HG02884 (cell line): ENCODE results near the gene ARL2BP.
"Not testable (repeated sequence)": the region's sequence is repeated elsewhere in the genome, so short reads cannot be mapped to it uniquely, and the experiment has no call there.

Experiments used
- ATAC-seq: cut with Tn5 transposase; IDR thresholded peaks from one replicate; pipeline ENCODE4 v1.9.1; 2021; ENCODE audit warnings: mild to moderate bottlenecking, moderate library complexity; ENCODE audit not compliant: unreplicated experiment

The ARL2BP gene

DNA sequence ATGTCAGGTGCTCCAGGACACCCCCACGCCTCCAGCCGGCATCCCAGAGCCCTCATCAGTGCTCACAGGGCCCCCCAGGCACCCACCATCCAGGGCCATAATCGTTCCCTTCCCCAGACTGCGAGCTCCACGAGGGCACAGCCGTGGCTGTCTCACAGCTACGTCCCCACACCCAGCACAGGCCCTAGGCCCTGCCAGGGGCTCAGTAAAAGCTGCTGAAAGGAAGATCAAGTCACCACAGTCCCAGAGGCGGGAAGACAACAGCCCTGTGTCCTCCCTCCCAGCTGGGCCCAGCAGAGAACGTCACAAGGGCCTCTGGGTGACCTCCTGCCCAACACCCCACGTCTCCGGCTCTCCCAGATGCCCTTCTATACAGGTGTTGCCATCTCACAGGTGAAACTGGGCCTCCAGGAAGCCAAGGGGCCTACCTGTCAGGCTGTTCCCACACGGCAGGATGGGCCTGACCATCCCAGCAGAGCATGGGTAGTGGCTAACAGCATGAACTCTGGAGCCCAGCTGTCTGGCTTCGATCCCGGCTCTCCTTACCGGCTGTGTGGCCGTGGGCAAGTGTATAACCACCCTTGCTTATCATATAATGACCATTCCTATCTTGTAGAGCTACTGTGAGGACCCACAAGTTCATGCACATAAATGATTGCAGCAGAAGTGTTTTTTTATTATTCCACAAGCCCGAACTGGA, 17.9 kb downstream of the ARL2BP start:
- no peak for ATAC-seq

DNA sequence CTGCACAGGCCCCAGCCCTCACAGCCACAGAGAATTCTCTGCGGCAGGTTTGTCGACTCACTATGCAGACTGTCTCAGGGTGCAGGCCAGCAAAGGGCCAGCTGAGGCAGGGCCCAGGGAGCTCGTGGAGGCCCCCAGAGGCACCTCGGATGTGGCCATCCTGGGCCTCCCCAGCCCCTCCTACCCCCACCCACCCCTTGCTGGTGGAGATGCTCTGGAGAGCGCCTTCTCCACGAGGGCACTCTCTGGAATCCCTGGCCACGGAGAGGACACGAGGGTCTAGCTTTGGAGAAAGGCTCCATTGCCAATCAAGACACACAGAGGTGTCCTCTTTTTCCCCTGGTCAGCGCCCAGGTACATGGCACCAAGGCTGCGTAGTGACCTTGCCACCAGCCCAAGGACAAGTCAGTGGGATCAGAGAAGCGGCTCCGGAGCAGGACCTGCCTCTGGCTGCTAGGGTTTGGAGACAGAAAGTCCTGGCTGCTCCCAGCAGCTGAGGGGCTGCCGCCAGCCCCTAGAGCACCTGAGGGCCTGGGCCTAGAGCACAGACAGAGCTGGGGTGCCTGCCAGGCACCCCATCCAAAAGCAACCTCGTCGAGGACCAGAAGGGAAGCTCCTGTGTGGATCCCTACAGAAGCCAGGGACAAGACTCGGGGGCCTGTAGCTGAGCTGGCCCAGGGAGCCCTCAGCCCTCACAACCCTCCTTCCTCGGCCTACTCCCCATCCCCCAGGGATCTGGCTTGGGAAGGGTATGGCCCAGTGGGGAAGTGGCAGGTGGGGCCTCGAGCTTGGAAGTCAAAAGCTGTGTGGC, 18.7 kb downstream of the ARL2BP start:
- ATAC-seq = no peak

DNA sequence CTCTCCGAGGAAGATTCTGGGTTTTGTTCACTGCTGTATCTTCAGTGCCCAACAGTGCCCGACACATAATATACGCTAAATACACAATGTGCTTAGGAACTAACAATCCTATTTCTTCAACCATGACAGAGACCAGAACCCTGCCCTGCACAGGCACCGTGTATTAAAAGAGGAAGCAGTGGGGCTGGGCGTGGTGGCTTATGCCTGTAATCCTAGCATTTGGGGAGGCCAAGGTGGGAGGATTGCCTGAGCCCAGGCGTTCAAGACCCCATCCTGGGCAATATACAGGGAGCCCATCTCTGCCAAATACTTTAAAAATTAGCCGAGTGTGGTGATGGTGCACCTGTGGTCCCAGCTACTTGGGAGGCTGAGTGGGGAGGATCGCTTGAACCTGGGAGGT, 19.3 kb downstream of the ARL2BP start:
- no peak for ATAC-seq

DNA sequence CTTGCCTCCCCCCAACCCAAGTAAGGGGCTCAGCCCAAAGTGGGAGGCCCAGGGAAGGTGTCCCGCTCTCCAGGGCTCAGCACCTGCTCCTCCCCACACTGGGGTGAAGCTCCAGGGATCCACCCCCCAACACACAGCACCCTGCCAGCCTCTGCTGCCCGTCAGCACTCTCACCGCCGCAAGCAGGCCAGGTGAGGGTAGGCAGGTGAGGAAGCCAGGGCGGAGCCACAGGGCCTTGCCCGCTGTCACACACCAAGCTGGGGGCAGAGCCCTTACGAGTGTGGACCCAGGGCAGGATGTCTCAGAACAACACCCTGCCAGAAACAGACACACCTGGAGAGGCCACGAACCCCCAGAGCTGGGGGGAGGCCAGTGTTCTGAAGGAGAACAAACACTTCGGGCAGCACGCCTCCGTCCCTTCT, 19.9 kb downstream of the ARL2BP start:
- ATAC-seq = no peak

DNA sequence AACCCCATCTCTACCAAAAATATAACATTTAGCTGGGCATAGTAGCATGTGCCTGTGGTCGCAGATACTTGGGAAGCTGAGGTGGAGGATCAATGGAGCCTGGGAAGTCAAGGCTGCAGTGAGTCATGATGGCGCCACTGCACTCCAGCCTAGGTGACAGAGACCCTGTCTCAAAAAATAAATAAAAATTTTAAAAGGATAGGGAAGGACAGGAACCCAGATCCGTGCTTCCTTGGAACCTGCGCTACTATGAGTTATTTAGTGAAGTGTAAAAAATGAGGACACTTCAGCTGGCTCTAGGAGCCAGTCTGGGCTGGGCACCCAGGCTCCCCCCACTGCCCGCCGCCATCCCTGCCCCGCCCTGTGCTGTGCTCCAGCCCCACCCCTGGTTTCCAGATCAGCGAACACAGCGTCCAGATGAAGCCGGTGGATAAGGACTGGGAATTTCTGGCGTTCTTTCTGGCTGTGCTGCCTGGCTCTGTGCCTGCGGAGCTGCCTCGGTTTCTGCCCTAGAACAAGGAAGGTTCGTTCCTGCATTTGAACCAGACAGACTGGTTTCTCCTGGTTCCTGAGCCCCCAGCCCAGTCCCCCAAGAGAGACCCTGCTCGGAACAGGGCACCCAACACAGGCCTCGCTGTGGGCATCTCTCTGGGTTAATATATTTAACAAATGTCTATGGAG, 20.9 kb downstream of the ARL2BP start:
- no peak for ATAC-seq

DNA sequence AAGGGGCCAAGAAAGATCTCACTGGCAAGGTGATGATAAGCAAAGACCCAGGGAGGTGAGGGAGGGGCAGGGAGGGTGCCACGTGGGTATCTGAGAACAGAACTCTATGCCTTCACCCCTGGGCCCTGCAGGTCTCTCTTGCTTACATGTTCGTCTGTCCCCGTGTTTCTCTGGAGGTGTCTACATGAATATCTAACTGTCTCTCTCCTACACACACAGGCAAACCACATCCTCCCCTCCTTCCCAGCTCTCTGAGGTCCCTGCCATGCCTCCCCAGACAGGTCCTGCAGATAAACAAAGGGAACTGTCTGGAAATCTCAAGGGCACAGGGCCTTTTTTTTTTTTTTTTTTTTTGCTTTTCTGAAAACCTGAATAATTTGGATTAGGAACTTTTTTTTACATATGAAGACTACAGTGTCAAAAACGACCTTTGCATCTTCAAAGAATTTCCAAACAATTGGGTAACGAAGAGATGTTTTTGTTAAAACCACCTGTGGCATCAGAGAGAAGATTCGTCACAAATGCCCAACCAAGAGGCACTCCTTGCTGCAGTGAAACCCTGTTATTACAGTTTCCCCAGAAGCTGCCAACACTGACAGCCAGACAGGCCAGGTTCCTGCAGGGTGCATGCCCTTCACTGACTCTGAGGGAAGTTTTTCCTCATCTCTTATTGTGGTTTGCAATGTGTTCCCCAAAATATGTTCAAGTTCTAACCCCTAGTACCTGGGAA, 21.6 kb downstream of the ARL2BP start:
- ATAC-seq = no peak

DNA sequence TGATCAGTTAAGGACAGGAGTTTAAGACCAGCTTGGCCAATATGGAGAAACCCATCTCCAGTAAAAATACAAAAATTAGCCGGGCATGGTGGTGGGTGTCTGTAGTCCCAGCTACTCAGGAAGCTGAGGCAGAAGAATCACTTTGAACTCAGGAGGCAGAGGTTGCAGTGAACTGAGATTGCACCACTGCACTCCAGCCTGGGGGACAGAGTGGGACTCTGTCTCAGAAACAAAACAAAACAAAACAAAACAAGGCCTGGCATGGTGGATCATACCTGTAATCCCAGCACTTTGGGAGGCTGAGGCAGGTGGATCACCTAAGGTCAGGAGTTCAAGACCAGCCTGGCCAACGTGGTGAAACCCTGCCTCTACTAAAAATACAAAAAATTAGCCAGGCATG, 22.3 kb downstream of the ARL2BP start:
- not testable (repeated sequence) for ATAC-seq

DNA sequence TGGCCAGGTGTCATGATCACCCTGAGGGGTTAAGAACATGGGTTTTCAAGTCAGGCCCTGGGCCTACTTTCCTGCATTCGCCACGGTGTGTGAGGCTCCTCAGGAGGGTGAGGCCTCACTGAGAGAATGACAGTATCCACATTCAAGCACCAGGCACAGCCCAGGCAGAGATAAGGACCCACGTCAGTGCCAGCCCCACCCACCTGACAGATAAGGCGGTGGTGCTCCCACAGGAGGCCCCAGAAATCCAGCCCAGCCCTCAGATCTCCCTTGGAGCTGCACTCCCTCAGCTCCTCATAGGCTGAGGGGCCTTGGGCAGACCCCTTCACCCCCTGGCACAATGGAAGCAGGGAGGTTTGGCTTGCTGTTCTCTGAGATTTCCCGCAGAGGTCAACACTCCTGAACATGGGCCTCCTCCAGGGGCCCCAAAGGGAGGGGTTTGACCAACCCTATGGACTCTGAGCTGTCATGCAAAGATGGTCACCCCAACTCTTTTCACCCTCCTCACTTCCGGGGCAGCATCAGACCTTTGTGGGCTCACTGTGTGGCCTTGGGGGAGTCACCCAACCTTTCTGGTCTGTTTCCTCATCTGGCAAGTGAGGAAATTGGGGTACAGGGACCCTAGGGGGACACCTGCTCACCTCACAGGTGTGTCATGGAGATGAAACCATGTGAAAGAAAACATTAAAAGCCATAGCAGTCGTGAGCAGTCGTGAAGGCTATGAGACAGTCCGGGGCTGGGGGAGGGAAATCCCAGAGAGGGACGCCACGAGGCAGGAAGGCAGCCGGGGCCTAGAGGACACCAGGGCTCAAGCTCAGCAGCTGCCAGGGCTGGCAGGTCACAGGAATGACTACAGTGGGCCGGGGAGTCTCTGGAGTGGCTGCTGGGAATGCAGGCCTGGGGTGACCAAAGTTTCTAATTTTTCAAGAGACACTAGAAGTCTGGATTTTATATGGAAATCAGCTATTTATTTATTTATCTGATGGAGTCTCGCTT, 24.0 kb downstream of the ARL2BP start:
- no peak for ATAC-seq

DNA sequence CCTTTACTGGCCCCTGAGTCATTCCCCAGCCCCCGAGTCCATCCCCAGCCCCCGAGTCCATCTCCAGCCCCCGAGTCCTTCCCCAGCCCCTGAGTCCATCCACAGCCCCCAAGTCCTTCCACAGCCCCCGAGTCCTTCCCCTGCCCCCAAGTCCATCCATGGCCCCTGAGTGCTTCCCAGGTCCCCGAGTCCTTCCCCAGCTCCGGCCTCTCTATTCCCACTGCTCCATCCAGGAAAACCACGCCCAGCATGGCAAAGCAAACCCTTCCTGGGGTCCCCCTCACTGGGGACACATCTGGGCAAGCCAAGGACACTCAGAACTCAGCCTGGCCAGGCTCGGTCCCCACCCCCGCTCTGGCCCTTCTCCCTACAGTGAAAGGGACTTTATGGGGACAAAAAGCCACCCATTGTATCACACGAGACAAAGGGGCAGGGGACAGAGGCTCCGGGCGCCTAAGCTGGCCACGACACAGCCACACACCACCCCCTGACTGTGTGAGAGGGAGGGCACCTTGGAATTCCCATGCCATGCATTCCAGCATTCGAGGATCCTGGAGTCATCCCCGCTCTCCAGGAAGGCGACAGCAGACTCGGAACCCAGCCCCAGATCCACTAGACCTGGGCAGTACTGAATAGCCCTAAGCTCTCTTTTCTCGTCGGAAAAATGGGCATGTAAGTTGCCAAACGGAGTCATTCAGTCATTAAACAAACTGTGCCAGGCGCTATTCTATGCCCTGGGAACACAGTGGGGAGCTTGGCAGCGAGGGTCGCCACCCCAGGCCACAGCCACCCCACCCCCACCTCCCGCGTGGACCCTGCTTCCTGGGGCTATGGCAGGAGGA, 25.4 kb downstream of the ARL2BP start:
- ATAC-seq = no peak

DNA sequence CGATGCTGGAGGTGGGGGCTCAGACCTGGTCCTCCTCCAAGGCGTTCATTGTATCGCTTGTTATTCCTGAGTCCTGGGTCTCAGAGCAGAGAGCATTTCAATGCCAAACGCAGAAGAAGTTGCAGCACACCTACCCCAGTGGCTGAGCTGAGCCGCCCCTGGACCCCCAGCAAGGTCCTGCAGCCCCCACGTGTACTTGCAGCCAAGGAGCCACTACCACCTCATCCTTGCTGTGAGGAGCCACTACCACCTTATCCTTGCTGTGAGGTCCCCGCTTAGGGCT, 25.9 kb downstream of the ARL2BP start:
- ATAC-seq = no peak

DNA sequence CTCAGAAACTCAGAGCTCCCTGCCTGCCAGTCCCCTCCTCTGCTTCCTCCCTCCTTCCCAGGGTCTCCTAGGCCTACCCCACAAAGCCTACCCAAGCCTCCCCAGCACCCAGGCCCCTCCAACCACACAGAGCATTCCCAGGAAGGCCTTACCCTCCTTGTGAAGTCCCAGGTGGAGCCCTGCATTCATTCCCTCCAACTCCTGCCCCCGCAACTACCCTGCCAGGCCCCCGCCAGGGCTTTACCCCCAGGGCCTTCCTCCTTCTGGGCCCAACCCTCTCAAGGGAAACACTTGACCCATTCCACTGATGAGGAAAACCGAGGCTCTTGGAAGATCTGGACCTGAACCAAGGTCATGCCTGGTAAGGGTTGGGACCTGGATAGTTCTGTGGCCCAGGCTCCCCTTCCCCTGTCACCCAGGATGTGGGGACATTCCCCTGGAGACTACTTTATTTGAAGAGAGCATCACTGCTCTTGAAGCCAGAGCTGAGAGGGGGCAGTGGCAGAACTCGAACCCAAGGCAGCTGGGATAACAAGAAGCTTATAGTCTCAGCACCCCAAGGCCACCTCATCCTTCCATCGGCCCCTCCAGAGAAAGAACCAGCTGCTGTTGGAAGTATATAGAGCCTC, 26.9 kb downstream of the ARL2BP start:
- ATAC-seq = no peak

DNA sequence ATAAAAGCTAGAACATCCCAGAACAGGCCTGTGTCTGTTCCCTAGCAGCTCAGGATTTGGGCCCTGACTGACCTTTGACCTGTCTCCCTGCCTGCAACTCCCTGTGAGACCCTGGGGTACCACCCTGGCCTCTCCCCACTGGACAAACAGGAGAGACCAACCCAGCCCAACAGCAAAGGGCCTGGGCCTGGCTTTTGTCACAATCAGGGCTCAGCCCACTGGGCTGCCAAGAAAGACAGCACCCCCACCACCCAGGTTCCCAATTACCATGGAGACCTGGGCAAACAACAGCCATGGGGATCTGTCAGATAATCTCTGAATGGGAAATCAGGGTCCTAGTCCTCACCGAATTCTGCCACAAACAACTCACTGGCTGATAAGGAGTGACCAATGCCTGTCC, 28.3 kb downstream of the ARL2BP start:
- no peak for ATAC-seq

DNA sequence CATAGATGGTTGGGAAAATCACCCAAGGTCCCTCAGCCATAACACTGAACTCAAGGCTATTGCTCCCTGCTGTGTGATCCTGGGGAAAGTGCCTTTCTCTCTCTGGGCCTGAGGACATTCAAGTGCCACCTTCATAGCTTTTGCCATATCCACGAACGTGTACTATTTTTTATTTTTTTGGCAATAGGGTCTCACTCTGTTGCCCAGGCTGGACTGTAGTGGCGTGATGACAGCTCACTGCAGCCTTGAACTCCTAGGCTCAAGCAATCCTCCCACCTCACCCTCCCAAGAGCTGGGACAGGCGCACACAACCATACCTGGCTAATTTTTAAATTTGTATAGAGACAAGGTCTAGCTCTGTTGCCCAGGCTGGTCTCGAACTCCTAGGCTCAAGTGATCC, 28.8 kb downstream of the ARL2BP start:
- ATAC-seq = no peak

DNA sequence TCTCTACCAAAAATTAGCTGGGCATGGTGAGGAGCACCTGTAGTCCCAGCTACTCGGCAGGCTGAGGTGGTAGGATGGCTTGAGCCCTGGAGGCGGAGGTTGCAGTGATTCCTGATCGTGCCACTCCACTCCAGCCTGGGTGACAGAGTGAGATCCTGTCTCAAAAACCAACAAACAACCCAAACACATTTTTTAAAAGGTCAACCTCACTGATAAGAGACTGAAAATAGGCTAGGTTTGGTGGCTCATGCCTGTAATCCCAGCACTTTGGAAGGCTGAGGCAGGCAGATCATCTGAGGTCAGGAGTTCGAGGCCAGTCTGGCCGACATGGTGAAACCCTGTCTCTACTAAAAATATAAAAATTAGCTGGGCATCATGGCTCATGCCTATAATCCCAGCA, 30.9 kb downstream of the ARL2BP start:
- ATAC-seq = not testable (repeated sequence)

DNA sequence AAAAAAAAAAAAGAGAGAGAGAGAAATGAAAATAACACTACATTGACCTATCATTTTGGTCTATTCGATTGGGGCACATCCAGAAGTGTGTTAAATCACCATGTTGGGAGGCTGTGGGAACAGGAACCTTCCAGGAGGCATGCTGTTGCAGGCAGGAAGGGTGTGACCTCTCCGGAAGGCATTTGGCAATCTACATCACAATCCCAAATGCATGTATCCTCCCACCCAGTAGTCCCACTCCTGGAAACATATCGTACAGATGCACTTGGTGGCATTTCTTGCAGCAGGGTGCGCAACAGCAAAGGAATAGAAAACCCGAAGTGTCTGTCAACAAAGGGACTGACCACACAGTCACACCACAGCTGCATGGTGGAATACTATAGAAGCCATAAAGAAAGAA, 31.5 kb downstream of the ARL2BP start:
- ATAC-seq = no peak

DNA sequence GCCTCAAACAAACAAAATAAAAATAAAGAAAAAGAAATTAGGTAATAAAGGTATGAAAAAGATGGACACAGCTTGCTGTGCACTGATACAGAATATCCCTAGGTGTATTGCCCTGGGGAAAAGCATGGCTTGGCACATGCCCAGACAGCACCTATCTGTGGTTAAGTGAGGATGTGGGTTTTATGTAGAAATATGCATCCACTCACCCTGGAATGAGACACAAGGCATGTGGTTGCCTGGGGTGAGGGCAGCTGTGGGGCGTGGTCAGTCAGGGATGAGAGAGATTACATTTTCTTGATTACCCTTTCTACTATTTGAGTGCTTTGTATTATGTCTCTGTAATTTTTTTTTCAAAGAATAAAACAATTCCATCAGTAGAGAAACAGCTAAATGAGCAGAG, 32.5 kb downstream of the ARL2BP start:
- no peak for ATAC-seq

DNA sequence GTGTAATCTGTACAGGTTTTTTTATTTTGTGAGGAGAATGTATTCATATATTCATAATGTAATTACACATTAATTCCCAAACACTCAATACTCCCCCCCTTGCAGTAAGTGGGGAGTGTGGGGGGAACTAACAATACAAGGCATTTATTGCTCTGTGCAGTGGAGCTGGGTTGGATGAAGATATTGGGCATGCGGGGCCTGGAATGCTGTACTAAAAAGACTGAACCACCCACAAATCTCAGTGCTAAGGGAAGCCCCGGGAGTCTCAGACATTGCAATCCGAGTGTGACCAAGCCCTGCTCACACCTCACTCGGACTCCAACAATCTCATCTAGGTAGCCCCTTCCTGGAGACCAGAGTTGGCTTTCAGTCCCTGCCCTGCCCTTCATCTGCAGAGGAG, 33.4 kb downstream of the ARL2BP start:
- no peak for ATAC-seq

DNA sequence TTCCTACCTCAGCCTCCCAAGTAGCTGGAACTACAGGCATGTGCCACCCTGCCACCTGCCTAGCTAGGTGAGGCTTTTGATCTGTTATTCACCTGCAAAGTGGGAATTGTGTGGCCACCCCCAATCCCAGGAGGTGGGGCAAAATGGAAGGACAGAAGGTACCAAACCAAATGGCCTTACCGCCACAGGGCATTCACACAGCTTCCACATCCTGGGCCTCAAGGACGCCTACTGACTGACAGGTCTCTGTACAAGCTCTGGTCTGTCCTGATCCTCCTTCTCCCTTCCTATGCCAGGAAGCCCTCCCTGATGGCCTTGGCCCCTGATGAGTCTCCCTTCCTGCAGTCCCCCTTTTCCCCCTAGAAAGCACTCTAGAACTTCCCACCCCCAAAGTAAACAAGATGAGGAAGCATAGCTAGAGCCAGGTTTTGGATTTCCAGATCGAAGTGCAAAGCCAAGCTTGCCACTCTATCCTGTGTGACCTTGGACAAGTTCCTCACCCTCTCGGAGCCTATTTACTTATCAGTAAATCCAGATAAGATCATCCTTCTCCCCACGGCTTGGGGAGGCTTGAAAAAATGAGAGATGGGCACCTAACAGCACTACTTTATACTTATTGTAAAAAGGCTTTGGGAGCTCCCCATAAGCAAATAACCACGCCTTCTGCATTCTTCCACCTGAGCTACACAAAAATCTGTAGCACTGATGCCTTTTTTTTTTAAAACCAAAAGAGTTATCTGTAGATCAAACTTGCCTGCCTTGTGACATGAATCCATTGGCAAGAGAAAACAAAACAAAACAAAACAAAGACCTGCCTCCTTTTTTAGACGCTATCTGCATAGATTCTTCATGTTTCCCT, 35.0 kb downstream of the ARL2BP start:
- no peak for ATAC-seq
